RWPE2 (cell line): ENCODE results near the gene CDK11B.

Experiments used
- ATAC-seq: fragments of 200-7000 bp; cut with Tn5 transposase; 3 replicates; pipeline ENCODE4 v1.9.1; 2021; ENCODE audit warnings: low read depth
- DNase-seq: peaks from one replicate; pipeline ENCODE4 v3.0.0-alpha.2; 2020; ENCODE audit warnings: low spot score
- H3K27ac ChIP-seq: fragments of 450-650 bp; 2 replicates; pipeline ENCODE4 v1.5.1; 2017; ENCODE audit warnings: mild to moderate bottlenecking; ENCODE audit not compliant: poor library complexity, severe bottlenecking
- H3K27me3 ChIP-seq: fragments of 250-450 bp; sonication (Bioruptor Pico); 2 replicates; pipeline ENCODE4 v1.5.1; 2021; ENCODE audit warnings: mild to moderate bottlenecking, moderate library complexity; ENCODE audit not compliant: insufficient read depth, poor library complexity, severe bottlenecking
- H3K36me3 ChIP-seq: fragments of 250-450 bp; sonication (Bioruptor Pico); 2 replicates; pipeline ENCODE4 v1.5.1; 2020; ENCODE audit warnings: low read depth, mild to moderate bottlenecking, moderate library complexity
- H3K4me1 ChIP-seq: fragments of 250-450 bp; sonication (Bioruptor Pico); 2 replicates; pipeline ENCODE4 v1.5.1; 2021; ENCODE audit warnings: mild to moderate bottlenecking, moderate library complexity; ENCODE audit not compliant: insufficient read depth, poor library complexity, severe bottlenecking
- H3K4me3 ChIP-seq: fragments of 250-450 bp; sonication (Bioruptor Pico); 2 replicates; pipeline ENCODE4 v1.5.1; 2021; ENCODE audit warnings: mild to moderate bottlenecking, moderate library complexity; ENCODE audit not compliant: severe bottlenecking
- H3K9me3 ChIP-seq: fragments of 250-450 bp; sonication (Bioruptor Pico); 2 replicates; pipeline ENCODE4 v1.5.1; 2021; ENCODE audit warnings: mild to moderate bottlenecking, moderate library complexity; ENCODE audit not compliant: severe bottlenecking
- TF ChIP-seq, protein P1 (sequence below): fragments of 450-650 bp; IDR thresholded peaks from one replicate; pipeline ENCODE4 v1.5.1; 2017; ENCODE audit warnings: mild to moderate bottlenecking, moderate library complexity; ENCODE audit not compliant: poor library complexity, severe bottlenecking

Gene CDK11B

DNA sequence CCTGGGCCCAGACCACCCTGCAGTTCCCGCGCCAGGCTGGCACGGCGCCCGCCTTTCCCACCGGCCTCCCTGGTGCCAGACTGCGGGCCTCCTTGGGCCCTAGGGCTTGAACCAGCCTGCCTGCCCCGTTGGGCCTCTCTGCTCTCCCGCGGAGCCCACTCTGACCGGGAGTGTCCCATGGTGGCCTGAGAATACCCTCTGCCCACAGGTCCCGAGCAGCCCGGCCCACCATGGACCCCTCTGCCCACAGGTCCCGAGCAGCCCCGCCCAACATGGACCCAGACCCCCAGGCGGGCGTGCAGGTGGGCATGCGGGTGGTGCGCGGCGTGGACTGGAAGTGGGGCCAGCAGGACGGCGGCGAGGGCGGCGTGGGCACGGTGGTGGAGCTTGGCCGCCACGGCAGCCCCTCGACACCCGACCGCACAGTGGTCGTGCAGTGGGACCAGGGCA is 35.6 kb downstream of the CDK11B start:
- Histone ChIP-seq H3K4me3 (no peak overlapping the region), H3K36me3 (no peaks in the 10 kb centered on the region), H3K27me3 (no peaks in the 10 kb centered on the region), H3K4me1 (no peaks in the 10 kb centered on the region), H3K27ac (no peak overlapping the region), H3K9me3 (no peaks in the 10 kb centered on the region)
- TF ChIP-seq, protein P1, sequence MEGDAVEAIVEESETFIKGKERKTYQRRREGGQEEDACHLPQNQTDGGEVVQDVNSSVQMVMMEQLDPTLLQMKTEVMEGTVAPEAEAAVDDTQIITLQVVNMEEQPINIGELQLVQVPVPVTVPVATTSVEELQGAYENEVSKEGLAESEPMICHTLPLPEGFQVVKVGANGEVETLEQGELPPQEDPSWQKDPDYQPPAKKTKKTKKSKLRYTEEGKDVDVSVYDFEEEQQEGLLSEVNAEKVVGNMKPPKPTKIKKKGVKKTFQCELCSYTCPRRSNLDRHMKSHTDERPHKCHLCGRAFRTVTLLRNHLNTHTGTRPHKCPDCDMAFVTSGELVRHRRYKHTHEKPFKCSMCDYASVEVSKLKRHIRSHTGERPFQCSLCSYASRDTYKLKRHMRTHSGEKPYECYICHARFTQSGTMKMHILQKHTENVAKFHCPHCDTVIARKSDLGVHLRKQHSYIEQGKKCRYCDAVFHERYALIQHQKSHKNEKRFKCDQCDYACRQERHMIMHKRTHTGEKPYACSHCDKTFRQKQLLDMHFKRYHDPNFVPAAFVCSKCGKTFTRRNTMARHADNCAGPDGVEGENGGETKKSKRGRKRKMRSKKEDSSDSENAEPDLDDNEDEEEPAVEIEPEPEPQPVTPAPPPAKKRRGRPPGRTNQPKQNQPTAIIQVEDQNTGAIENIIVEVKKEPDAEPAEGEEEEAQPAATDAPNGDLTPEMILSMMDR: no peak
- ATAC-seq (no peak), DNase-seq (no peak)

DNA sequence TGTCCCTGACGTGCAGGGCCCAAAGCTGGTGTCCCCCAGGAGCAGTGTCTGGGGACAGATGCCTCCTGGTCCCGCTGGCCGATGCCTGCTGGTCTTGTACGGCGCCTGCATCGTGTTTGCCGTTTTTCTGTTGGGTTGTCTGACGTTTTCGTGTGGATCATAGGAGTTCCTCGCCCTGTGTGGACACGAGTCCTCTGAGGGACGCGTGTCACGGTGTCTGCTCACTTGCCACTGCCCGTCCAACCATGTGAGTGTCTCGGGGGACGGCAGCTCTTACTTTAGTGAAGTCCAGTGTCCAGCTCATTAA is 36.1 kb downstream of the CDK11B start:
- Histone ChIP-seq H3K36me3 (no peaks in the 10 kb centered on the region), H3K4me1 (no peaks in the 10 kb centered on the region), H3K27me3 (no peaks in the 10 kb centered on the region), H3K9me3 (no peaks in the 10 kb centered on the region), H3K4me3 (no peak overlapping the region), H3K27ac (no peak overlapping the region)
- TF ChIP-seq, protein P1: no peak
- ATAC-seq (no peak), DNase-seq (no peak)

- TF ChIP-seq, protein P1: no peak
- H3K4me1 ChIP-seq: no peaks in the 10 kb centered on the region
- no peak overlapping the region for H3K27ac ChIP-seq
- H3K9me3 ChIP-seq: no peaks in the 10 kb centered on the region
- ATAC-seq: no peak
- no peaks in the 10 kb centered on the region for H3K36me3 ChIP-seq
- no peaks in the 10 kb centered on the region for H3K27me3 ChIP-seq
- H3K4me3 ChIP-seq: no peak overlapping the region
- DNase-seq: no peak
Measured at GRCh38 chr1:1622010-1622787, 36.6 kb downstream of the CDK11B start.

- Histone ChIP-seq H3K9me3 (no peaks in the 10 kb centered on the region), H3K36me3 (no peaks in the 10 kb centered on the region), H3K27me3 (no peaks in the 10 kb centered on the region), H3K4me1 (no peaks in the 10 kb centered on the region), H3K4me3 (no peak overlapping the region), H3K27ac (no peak overlapping the region)
- no peak for ATAC-seq
- no peak for DNase-seq
- TF ChIP-seq, protein P1: no peak
Measured at GRCh38 chr1:1621173-1622009, 37.4 kb downstream of the CDK11B start.
